ENCODE results near the gene FANCM.

- no peak for TF ChIP-seq CTCF (IDR thresholded peaks at IDR 0.05)
- TF ChIP-seq POLR2AphosphoS5 (IDR thresholded peaks at IDR 0.05) = no peak
Observed at GRCh38 chr14:45156067-45156466, 20.3 kb downstream of the FANCM start.
